ENCODE measurements around the gene PEX26. TPM values are rescaled to one million over a fixed set of nuclear protein-coding genes. Genes with fewer than 3 reads are reported as not detected.

The PEX26 gene
- total and polyA plus RNA-seq, 2 of the 13 experiments (the other 11 are each of a cell fraction or from before 2014, with no cell fraction given), result 10.6 to 25.1 TPM

- TF ChIP-seq RERE (CRISPR knock-in tag; IDR thresholded peaks at IDR 0.05; ENCODE audit: low read depth), result no peak
- TF ChIP-seq TSC22D2 (CRISPR knock-in tag; IDR thresholded peaks at IDR 0.05; ENCODE audit: borderline replicate concordance), result 0 out of 2 replicates have a peak, but pooled peaks have one; percentile 14
- TF ChIP-seq MXD1 (CRISPR knock-in tag; IDR thresholded peaks at IDR 0.05), result peak; percentile 55; the same call in 1 of the 2 replicates
- TF ChIP-seq ZSCAN9 (CRISPR knock-in tag; IDR thresholded peaks at IDR 0.05; ENCODE audit: borderline replicate concordance), result no peak
- no peak for TF ChIP-seq NFE2 (CRISPR knock-in tag; IDR thresholded peaks at IDR 0.05)
- TF ChIP-seq ZMYM4 (CRISPR knock-in tag; IDR thresholded peaks at IDR 0.05), result peak; percentile 8; the same call in 1 of the 2 replicates
- no peak for TF ChIP-seq JARID2 (CRISPR knock-in tag; IDR thresholded peaks at IDR 0.05; ENCODE audit: insufficient replicate concordance)
- TF ChIP-seq ZNF615 (CRISPR knock-in tag; IDR thresholded peaks at IDR 0.05; ENCODE audit: borderline replicate concordance), result no peak
- peak; percentile 74; the same call in 1 of the 2 replicates for TF ChIP-seq MXD4 (CRISPR knock-in tag; IDR thresholded peaks at IDR 0.05)
- TF ChIP-seq ZNF34 (CRISPR knock-in tag; IDR thresholded peaks at IDR 0.05; ENCODE audit: borderline replicate concordance), result no peak
- no peak; the same call in 1 of the 2 replicates for TF ChIP-seq CEBPB (IDR thresholded peaks at IDR 0.05; ENCODE audit: borderline replicate concordance, low read depth, low read length)
- no peak for TF ChIP-seq ZNF558 (CRISPR knock-in tag; IDR thresholded peaks at IDR 0.05; ENCODE audit: borderline replicate concordance)
- TF ChIP-seq ZEB1 (IDR thresholded peaks at IDR 0.05; ENCODE audit: insufficient replicate concordance, low read depth), result no peak
- TF ChIP-seq ETV6 (CRISPR knock-in tag; conservative IDR thresholded peaks at IDR 0.05), result no peak
- no peak for TF ChIP-seq FOXM1 (CRISPR knock-in tag; IDR thresholded peaks at IDR 0.05)
- TF ChIP-seq ZBTB21 (CRISPR knock-in tag; IDR thresholded peaks at IDR 0.05), result peak; percentile 6; the same call in 1 of the 2 replicates
- peak; percentile 63 for TF ChIP-seq CBX1 (IDR thresholded peaks at IDR 0.05; ENCODE audit: low read depth)
- peak; percentile 81 for TF ChIP-seq ZFX (CRISPR knock-in tag; IDR thresholded peaks at IDR 0.05; ENCODE audit: low read depth)
- TF ChIP-seq SMARCE1 (IDR thresholded peaks at IDR 0.05; ENCODE audit: borderline replicate concordance), result no peak
- TF ChIP-seq ZNF432 (CRISPR knock-in tag; IDR thresholded peaks at IDR 0.05; ENCODE audit: borderline replicate concordance), result no peak
- TF ChIP-seq ZNF616 (CRISPR knock-in tag; IDR thresholded peaks at IDR 0.05; ENCODE audit: low read depth), result no peak
- no peak for TF ChIP-seq MLLT10 (CRISPR knock-in tag; IDR thresholded peaks at IDR 0.05)
- TF ChIP-seq ZNF569 (CRISPR knock-in tag; IDR thresholded peaks at IDR 0.05; ENCODE audit: borderline replicate concordance), result no peak
- no peak for TF ChIP-seq SP1 (IDR thresholded peaks at IDR 0.05)
- TF ChIP-seq SP1 (CRISPR knock-in tag; IDR thresholded peaks at IDR 0.05), result peak; percentile 53
- TF ChIP-seq ZFY (CRISPR knock-in tag; IDR thresholded peaks at IDR 0.05), result peak; percentile 87
These were observed at the start of gene PEX26 (continued) for GRCh38 chr22:18077639-18078328.
